Spleen (tissue), 11 donors: ENCODE measurements around the gene FCRL6. TPM values are rescaled to one million over a fixed set of nuclear protein-coding genes. Genes with fewer than 3 reads are reported as not detected.

ENCODE experiments used
- DNase-seq: peaks from one replicate; pipeline ENCODE4 v3.0.0-alpha.2; 2020
- H3K27ac ChIP-seq, 8 donors: fragments of 200-600 bp; sonication (generic) in 7 of 8; 1 replicate in 4 of 8; 2 replicates in 4 of 8; pipeline versions ENCODE4 v1.5.0 to v1.8.0; 2016 to 2021; ENCODE audit warnings: inconsistent platforms in 4 of 8, mild to moderate bottlenecking in 4 of 8, moderate library complexity in 1 of 8
- H3K27me3 ChIP-seq, 7 donors: fragments of 200-600 bp; sonication (generic) in 6 of 7; replicated peaks in 1 of 7; 1 replicate in 4 of 7; 2 replicates in 3 of 7; pipeline versions ENCODE4 v1.5.0 to v1.8.0; 2016 to 2021; ENCODE audit warnings: inconsistent platforms in 3 of 7, mild to moderate bottlenecking in 1 of 7
- H3K36me3 ChIP-seq, 6 donors: fragments of 200-600 bp; sonication (generic) in 5 of 6; 1 replicate in 4 of 6; 2 replicates in 2 of 6; pipeline versions ENCODE4 v1.5.0 to v1.8.0; 2016 to 2021; ENCODE audit warnings: inconsistent platforms in 2 of 6
- H3K4me1 ChIP-seq, 6 donors: fragments of 200-600 bp; sonication (generic) in 5 of 6; 1 replicate in 3 of 6; 2 replicates in 3 of 6; pipeline versions ENCODE4 v1.5.0 to v1.8.0; 2016 to 2021; ENCODE audit warnings: inconsistent platforms in 3 of 6
- H3K4me3 ChIP-seq, 8 donors: fragments of 200-600 bp; sonication (generic) in 7 of 8; 1 replicate in 4 of 8; 2 replicates in 4 of 8; pipeline versions ENCODE4 v1.5.0 to v1.8.0; 2016 to 2021; ENCODE audit warnings: inconsistent platforms in 4 of 8, mild to moderate bottlenecking in 4 of 8, moderate library complexity in 2 of 8
- H3K9me3 ChIP-seq, 8 donors: fragments of 200-600 bp; sonication (generic) in 7 of 8; 1 replicate in 4 of 8; 2 replicates in 4 of 8; pipeline versions ENCODE4 v1.5.0 to v1.8.0; 2016 to 2021; ENCODE audit warnings: inconsistent platforms in 4 of 8
- POLR2A ChIP-seq, 3 donors: fragments of 450-650 bp; IDR thresholded peaks; one replicate each; pipeline ENCODE4 v1.5.1; 2017; ENCODE audit warnings: antibody characterized with exemption in 3 of 3, mild to moderate bottlenecking in 1 of 3
- POLR2AphosphoS5 ChIP-seq, 3 donors: sonication (generic); formaldehyde crosslinking; IDR thresholded peaks; one replicate each; pipeline ENCODE4 v1.5.1; 2017; ENCODE audit warnings: antibody characterized with exemption in 3 of 3
- WGBS, 5 donors: extraction: QIAGEN DNeasy Blood & Tissue Kit in 3 of 5; methylation state at CpG; one replicate each; pipeline versions ENCODE4 v1.1.5 to v1.1.7; 2013 to 2018; 5-methylcytosine and 5-hydroxymethylcytosine counted together
- intact Hi-C: fragments of 100-400 bp; cut with DNase I; formaldehyde crosslinking; loops from one replicate; pipeline ENCODE4 v1.15.0; 2023; ENCODE audit warnings: low total_unique reads
- polyA plus RNA-seq, 3 donors: library from polyadenylated mRNA; stranded (reverse); fragments of 200-250 nt; gene quantifications; one replicate each; pipeline ENCODE4 v1.2.1, GENCODE V29; 2013
- total RNA-seq, 7 donors: library from RNA; depleted of rRNA in 3 of 7; stranded (reverse); fragments of >200 nt in 3 of 7; fragmentation: NEBNext Ultra II Directional in 4 of 7; extraction: Animal tissue kit (Norgen Biotek cat#: 25700) in 4 of 7; gene quantifications; one replicate each; pipeline versions ENCODE4 v1.1.0 to v1.2.1, GENCODE V29; 2016 to 2021
- TF ChIP-seq, protein P1 (sequence below), 11 experiments: fragments of 200-600 bp in 7 of 11; fragments of 450-650 bp in 4 of 11; sonication (generic) in 4 of 11; IDR thresholded peaks in 8 of 11; conservative IDR thresholded peaks in 3 of 11; 1 replicate in 7 of 11; 2 replicates in 4 of 11; pipeline versions ENCODE4 v1.4.0 to v1.8.0; 2016 to 2021; ENCODE audit warnings: antibody characterized with exemption in 11 of 11, inconsistent platforms in 4 of 11, mild to moderate bottlenecking in 1 of 11
- donor health status: healthy with polysubstance abuse.
- donor health status: DM: no; HTN: no; CAD: no; lungs with moderate emphysema.
- donor health status: DM: no; HTN: no; CAD: no.
- donor health status: Bipolar disorder and iron deficiency.
- donor health status: healthy.
- donor health status: DM: no; HTN: no; CAD: no.
- donor health status: DM: yes; HTN: yes; CAD: no.

FCRL6 gene
- total and polyA plus RNA-seq, 10 donors, result 0.52 to 24.4 (median 13.3) TPM

DNA sequence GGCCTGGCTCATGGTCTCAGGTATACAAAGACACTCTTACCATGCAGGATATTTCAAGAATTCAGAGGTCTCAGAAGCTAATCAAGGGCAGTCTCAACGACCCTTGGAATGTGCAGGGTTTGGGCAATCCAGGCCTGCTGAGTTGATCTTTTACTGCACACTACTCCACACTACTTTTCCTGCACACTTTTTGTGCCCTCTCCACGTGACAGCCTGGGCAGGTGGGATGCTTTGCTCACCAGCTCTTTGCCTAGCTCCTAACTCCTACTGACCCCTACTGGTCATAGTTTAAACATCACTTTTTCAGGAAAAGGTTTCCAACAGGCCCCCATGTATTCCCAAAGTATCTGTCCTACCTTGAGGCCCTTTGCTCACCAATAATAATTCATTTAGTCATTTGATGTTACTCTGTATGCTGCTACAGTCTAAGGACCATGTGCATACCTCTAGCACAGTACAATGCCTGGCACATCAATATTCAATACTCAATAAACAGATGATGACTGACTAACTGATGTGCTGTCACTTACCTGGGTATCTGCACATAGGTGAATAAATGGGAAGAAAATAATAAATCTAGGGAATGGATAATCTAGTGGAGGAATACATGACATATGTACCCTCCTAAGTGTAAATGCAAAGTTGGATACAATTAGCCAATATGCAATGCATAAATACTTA, 11.8 kb upstream of the FCRL6 start:
- Histone ChIP-seq H3K36me3 (no peaks in the 10 kb centered on the region), H3K27me3 (peaks cover 0 to 28% (median 0%) of the 10 kb centered on the region in 7 donors), H3K4me1 (no peaks in the 10 kb centered on the region), H3K27ac (no peak overlapping the region), H3K4me3 (no peak overlapping the region), H3K9me3 (no peaks in the 10 kb centered on the region)
- no peak for DNase-seq
- 11 to 44% (median 27%) methylated on average over 2 of the region's 2 CpGs for WGBS, 5 donors
- no peak for TF ChIP-seq POLR2AphosphoS5 (IDR thresholded peaks at IDR 0.05)
- TF ChIP-seq, protein P1, sequence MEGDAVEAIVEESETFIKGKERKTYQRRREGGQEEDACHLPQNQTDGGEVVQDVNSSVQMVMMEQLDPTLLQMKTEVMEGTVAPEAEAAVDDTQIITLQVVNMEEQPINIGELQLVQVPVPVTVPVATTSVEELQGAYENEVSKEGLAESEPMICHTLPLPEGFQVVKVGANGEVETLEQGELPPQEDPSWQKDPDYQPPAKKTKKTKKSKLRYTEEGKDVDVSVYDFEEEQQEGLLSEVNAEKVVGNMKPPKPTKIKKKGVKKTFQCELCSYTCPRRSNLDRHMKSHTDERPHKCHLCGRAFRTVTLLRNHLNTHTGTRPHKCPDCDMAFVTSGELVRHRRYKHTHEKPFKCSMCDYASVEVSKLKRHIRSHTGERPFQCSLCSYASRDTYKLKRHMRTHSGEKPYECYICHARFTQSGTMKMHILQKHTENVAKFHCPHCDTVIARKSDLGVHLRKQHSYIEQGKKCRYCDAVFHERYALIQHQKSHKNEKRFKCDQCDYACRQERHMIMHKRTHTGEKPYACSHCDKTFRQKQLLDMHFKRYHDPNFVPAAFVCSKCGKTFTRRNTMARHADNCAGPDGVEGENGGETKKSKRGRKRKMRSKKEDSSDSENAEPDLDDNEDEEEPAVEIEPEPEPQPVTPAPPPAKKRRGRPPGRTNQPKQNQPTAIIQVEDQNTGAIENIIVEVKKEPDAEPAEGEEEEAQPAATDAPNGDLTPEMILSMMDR (IDR thresholded peaks at IDR 0.05 in 8 of 11, conservative IDR thresholded peaks at IDR 0.05 in 3 of 11), result peak in 9 of 11 experiments; percentile 6 to 62 (median 36)
- intact Hi-C loops, result loop anchor here (10.0 kb wide), 1 partner anchor 576 kb away; no protein-coding TSS in a partner anchor

DNA sequence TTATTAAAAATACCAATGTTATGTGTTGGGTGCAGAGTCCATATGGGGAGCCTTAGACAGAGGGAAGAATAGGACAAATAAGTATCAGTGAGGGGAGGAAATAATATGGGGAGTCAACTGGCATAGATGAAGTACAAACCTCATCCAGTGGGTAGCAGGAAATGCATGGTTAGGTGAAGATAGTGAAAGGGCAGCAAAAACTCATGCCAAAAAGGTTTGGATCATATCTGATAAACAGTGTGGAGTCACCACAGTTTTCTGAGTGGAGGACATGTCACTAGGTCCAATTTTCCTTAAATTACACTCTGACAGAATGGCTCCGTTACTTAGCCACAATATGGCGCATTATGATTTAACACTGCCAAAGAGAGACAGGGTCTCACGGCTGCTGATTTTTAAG, 11.1 kb upstream of the FCRL6 start:
- Histone ChIP-seq H3K4me1 (no peaks in the 10 kb centered on the region), H3K27me3 (peaks cover 0 to 32% (median 0%) of the 10 kb centered on the region in 7 donors), H3K4me3 (no peak overlapping the region), H3K27ac (no peak overlapping the region), H3K36me3 (no peaks in the 10 kb centered on the region), H3K9me3 (no peaks in the 10 kb centered on the region)
- no peak for DNase-seq
- intact Hi-C loops, result loop anchor here (10.0 kb wide), 1 partner anchor 576 kb away; no protein-coding TSS in a partner anchor
- TF ChIP-seq, protein P1 (IDR thresholded peaks at IDR 0.05 in 8 of 11, conservative IDR thresholded peaks at IDR 0.05 in 3 of 11), result no peak
- no peak for TF ChIP-seq POLR2A (IDR thresholded peaks at IDR 0.05)
- TF ChIP-seq POLR2AphosphoS5 (IDR thresholded peaks at IDR 0.05), result no peak
- WGBS, 5 donors, result 47 to 58% (median 57%) methylated on average over 3 of the region's 3 CpGs

DNA sequence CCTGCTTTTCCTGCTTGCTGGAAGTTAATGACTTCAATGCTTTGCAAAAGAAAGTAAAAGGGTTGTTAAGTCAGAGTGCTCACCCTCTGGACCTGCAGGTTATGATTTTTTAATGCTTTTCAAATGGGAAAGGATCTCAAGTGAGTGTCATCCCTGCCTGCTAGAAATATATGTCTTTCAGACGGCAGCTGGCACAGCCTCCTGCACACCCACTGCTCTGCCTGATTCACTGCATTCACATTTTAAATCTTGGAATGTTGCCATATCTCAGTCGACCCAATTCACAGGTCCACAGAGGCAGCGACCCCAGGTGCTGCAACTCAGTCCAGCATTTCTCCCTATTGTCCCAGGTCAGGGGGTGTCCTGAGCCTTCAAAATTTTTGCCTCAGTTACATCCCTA, 10.7 kb upstream of the FCRL6 start:
- Histone ChIP-seq H3K4me1 (no peaks in the 10 kb centered on the region), H3K9me3 (no peaks in the 10 kb centered on the region), H3K27ac (no peak overlapping the region), H3K4me3 (no peak overlapping the region), H3K36me3 (no peaks in the 10 kb centered on the region), H3K27me3 (peaks cover 0 to 33% (median 0%) of the 10 kb centered on the region in 7 donors)
- intact Hi-C loops, result loop anchor here (10.0 kb wide), 1 partner anchor 577 kb away; no protein-coding TSS in a partner anchor
- no peak for DNase-seq
- TF ChIP-seq POLR2A (IDR thresholded peaks at IDR 0.05) (no peak), POLR2AphosphoS5 (IDR thresholded peaks at IDR 0.05) (no peak)
- TF ChIP-seq, protein P1 (IDR thresholded peaks at IDR 0.05 in 8 of 11, conservative IDR thresholded peaks at IDR 0.05 in 3 of 11), result no peak
- 21 to 50% (median 28%) methylated on average over 3 of the region's 3 CpGs for WGBS, 5 donors

DNA sequence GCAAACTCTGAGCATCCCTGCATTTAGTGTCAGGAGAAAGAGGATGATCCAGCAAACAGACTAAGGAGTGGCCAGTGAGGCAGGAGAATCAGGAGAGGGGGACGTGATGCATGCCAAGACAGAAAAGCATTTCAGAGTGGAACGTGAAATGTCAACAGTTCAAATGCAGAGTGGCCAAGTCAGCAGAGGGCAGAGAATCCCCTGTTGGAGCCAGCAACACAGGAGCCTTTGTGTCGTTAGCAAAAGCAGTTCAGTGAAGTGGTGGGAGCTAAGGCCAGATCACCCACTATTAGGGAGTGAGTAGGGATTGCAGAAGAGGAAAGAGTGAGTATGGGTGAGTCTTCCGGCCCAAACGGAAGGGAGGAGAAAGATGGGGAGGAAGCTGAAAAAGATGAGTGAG, 6.6 kb upstream of the FCRL6 start:
- Histone ChIP-seq H3K9me3 (no peaks in the 10 kb centered on the region), H3K4me3 (no peak overlapping the region), H3K27me3 (peaks cover 0 to 39% (median 0%) of the 10 kb centered on the region in 7 donors), H3K27ac (no peak overlapping the region), H3K4me1 (peaks cover 0 to 23% (median 17%) of the 10 kb centered on the region in 6 donors), H3K36me3 (no peaks in the 10 kb centered on the region)
- intact Hi-C loops, result loop anchor here (5.0 to 10.0 kb wide), 2 partner anchors 212 to 581 kb away; no protein-coding TSS in a partner anchor
- WGBS, 5 donors, result 53 to 77% (median 70%) methylated on average over 5 of the region's 5 CpGs
- no peak for DNase-seq
- TF ChIP-seq POLR2A (IDR thresholded peaks at IDR 0.05), result no peak
- TF ChIP-seq, protein P1 (IDR thresholded peaks at IDR 0.05 in 8 of 11, conservative IDR thresholded peaks at IDR 0.05 in 3 of 11), result no peak
- TF ChIP-seq POLR2AphosphoS5 (IDR thresholded peaks at IDR 0.05), result no peak
